Prostate gland (tissue), 2 donors: ENCODE data around the gene SIRPB1.

Experiments used
- POLR2A ChIP-seq: fragments of 450-650 bp; IDR thresholded peaks from one replicate; pipeline ENCODE4 v1.6.1; 2016; ENCODE audit warnings: antibody characterized with exemption, mild to moderate bottlenecking
- POLR2AphosphoS5 ChIP-seq: sonication (generic); formaldehyde crosslinking; IDR thresholded peaks from one replicate; pipeline ENCODE4 v1.6.1; 2017; ENCODE audit warnings: antibody characterized with exemption
- TF ChIP-seq, protein P1 (sequence below), 4 experiments: fragments of 200-600 bp in 2 of 4; fragments of 450-650 bp in 2 of 4; sonication (generic) in 2 of 4; IDR thresholded peaks; 1 replicate in 3 of 4; 2 replicates in 1 of 4; pipeline ENCODE4 v1.5.1; 2016 to 2019; ENCODE audit warnings: antibody characterized with exemption in 4 of 4, mild to moderate bottlenecking in 2 of 4, moderate library complexity in 2 of 4

DNA sequence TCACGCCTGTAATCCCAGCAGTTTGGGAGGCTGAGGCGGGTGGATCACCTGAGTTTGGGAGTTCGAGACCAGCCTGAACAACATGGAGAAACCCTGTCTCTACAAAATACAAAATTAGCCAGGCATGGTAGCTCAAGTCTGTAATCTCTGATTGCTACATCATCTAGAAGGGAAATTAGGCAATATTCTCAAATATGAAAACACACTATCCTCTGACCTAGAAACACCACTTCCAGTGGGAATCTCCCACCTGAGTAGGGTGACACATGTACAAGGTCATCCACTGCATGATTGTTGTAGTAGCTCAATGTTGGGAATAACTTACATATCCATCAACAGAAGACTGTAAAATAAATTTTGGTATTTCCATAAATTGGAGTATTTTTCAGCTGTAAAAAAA is 43.2 kb downstream of the SIRPB1 start:
- TF ChIP-seq, protein P1, sequence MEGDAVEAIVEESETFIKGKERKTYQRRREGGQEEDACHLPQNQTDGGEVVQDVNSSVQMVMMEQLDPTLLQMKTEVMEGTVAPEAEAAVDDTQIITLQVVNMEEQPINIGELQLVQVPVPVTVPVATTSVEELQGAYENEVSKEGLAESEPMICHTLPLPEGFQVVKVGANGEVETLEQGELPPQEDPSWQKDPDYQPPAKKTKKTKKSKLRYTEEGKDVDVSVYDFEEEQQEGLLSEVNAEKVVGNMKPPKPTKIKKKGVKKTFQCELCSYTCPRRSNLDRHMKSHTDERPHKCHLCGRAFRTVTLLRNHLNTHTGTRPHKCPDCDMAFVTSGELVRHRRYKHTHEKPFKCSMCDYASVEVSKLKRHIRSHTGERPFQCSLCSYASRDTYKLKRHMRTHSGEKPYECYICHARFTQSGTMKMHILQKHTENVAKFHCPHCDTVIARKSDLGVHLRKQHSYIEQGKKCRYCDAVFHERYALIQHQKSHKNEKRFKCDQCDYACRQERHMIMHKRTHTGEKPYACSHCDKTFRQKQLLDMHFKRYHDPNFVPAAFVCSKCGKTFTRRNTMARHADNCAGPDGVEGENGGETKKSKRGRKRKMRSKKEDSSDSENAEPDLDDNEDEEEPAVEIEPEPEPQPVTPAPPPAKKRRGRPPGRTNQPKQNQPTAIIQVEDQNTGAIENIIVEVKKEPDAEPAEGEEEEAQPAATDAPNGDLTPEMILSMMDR (IDR thresholded peaks at IDR 0.05), result no peak
- TF ChIP-seq POLR2A, result no peak
- no peak for TF ChIP-seq POLR2AphosphoS5
